OCI-LY1 (cell line): Measurements from ENCODE around the gene NOXA1.

ENCODE experiments used
- CTCF ChIP-seq: fragments of 200-600 bp; sonication (generic), shearing (Covaris generic); IDR thresholded peaks from 2 replicates; pipeline ENCODE4 v1.5.1; 2017; ENCODE audit warnings: mild to moderate bottlenecking, antibody characterized with exemption, low read length, moderate library complexity, mixed read lengths
- EZH2 ChIP-seq: fragments of 200-600 bp; sonication (generic), shearing (Covaris generic); IDR thresholded peaks from 2 replicates; pipeline ENCODE4 v1.8.0; 2017; ENCODE audit warnings: borderline replicate concordance, mixed run types, mild to moderate bottlenecking, antibody characterized with exemption, low read length, moderate library complexity, mixed read lengths

- TF ChIP-seq CTCF = no peak
- TF ChIP-seq EZH2 = no peak
These were observed 44.0 kb downstream of the NOXA1 start for GRCh38 chr9:137467161-137467581.
